Right renal pelvis (tissue), 4 donors: Measurements from ENCODE around the gene MRPL30. TPM values are rescaled to one million over a fixed set of nuclear protein-coding genes. Genes with fewer than 3 reads are reported as not detected.
"Not testable (repeated sequence)": the region's sequence is repeated elsewhere in the genome, so short reads cannot be mapped to it uniquely, and the experiment has no call there.

Source experiments
- DNase-seq, 4 donors: peaks; one replicate each; pipeline ENCODE4 v3.0.0-alpha.2; 2013; ENCODE audit warnings: low read depth in 4 of 4, low spot score in 3 of 4, missing footprints in 1 of 4
- polyA plus RNA-seq, 4 donors: library from polyadenylated mRNA; unstranded; fragments of 120-200 nt; gene quantifications; one replicate each; pipeline ENCODE4 v1.2.1, GENCODE V29; 2013; ENCODE audit not compliant: insufficient read length in 4 of 4

The MRPL30 gene
- polyA plus RNA-seq, 4 donors: 49.3 to 59.5 (median 56.3) TPM

DNA sequence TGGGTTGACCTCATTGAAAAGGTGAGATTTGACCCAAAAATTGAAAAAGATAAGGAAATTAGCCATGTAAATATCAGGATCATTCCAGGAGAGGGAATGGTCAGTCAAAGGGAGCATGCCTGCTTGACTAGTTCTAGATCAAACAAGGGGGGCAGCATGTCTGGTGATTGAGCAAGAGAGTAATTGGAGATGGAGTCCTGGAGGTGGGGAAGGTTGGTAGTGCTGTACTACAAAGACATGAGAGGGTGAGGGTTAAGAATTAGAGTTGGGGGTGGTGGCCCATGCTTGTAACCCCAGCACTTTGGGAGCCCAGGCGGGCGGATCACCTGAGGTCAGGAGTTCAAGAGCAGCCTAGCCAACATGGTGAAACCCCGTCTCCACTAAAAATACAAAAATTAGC, 2.0 kb downstream of the MRPL30 start:
- DNase-seq: no peak

DNA sequence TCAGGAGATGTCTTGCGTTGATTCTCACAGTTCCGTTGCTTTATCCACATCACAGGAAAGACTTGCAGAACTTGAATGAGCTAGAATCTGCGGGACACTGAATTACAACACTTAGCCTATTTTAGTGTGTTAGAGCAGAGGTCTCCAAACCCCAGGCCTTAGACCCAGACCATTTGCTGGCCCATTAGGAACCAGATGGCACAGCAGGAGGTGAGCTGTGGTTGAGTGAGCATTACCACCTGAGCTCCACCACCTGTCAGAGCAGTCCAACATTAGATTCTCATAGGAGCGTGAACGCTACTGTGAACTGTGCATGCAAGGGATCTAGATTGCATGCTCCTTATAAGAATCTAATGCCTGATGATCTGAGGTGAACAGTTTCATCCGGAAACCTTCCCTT, 3.8 kb downstream of the MRPL30 start:
- no peak for DNase-seq

DNA sequence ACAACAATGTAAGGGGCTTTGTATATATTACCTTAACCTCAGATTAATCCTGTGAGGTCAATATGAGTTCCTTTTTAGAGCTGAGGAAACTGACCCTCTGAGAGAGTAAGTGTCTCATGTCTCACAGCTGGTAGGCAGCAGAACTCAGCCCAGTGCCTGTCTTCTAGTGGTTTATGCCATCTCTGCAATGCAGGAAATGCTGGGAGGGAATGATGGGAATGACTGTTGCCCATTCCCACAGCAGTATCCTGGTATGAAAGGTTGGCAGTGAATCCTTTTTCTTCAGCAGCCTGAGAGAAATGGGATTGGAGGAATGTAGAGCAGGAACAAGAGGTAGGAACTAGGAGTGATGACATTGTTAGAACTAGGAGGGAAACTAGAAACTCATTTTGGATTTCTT, 6.0 kb downstream of the MRPL30 start:
- DNase-seq: no peak

DNA sequence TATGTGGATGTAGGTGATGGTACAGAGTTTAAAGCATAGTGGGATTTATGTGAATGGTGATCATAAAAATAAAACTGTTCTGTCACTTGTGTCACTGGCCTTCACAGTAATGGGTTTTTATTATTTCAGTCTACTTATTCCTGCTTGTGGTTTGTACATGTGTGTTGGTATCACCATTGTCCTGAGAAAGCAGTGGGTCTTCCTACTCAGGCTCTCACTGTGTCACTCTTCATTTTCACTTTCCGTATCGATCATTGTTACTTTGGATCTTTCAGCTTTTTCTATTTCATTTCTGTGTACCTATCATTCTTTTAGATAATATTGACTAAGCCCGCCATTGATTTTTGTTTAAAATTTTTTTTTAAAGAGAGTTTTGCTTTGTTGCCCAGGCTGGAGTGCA, 7.4 kb downstream of the MRPL30 start:
- no peak for DNase-seq

DNA sequence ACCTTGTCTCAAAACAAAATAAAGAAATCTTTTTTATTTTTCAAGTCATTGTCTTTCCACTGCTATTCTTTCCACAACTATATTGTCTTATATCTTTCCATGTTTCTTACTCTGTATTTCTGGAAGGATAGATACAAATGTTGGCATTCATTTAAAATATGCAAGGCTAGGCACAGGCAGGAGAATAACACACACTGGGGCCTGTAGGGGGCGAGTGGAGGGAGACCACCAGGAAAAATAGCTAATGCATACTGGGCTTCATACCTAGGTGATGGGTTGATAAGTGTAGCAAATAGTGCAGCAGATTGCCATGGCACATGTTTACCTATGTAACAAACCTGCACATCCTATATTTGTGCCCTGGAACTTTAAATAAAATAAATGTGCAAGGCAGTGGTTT, 9.6 kb downstream of the MRPL30 start:
- no peak for DNase-seq

DNA sequence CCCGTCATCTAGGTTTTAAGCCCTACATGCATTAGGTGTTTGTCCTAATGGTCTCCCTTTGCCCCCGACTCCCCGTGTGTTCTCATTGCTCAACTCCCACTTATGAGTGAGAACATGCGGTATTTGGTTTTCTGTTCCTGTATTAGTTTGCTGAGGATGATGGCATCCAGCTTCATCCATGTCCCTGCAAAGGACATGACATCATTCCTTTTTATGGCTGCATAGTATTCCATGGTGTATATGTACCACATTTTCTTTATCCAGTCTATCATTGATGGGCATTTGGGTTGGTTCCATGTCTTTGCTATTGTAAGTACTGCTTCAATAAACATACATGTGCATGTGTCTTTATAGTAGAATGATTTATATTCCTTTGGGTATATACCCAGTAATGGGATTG, 11.4 kb downstream of the MRPL30 start:
- not testable (repeated sequence) for DNase-seq

DNA sequence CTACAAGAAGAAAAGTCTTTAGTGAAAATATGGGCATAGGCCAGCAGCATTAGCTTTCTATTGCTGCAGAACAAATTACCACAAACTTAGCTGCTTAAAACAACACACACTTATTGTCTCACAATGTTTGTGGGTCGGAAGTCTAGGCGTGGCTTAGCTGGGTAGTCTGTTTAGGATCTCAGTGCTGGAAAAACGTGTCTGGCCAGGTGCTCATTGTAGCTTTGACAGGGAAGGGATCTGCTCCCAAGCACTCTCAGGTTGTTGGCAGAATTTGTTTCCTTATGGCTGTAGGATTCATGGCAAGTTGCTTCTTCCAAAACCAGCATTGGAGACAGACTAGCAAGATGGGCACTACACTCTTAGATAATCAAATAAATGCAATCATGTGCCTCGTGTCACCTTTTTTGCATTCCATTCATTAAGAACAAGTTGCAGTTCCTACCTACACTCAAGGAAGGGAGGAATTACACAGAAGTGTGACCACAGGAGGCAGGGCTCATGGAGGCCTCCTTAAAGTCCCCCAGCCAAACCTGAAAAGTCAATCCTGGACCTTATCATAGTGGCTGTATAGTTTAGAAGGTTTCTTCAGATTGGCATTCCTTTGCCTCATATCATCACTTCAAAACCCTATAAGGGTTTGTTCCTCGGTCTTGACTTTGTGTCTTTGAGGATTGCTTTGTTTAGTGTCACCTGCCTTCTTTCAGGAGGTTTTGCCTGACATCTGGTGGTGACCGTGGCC, 17.3 kb downstream of the MRPL30 start:
- no peak for DNase-seq

DNA sequence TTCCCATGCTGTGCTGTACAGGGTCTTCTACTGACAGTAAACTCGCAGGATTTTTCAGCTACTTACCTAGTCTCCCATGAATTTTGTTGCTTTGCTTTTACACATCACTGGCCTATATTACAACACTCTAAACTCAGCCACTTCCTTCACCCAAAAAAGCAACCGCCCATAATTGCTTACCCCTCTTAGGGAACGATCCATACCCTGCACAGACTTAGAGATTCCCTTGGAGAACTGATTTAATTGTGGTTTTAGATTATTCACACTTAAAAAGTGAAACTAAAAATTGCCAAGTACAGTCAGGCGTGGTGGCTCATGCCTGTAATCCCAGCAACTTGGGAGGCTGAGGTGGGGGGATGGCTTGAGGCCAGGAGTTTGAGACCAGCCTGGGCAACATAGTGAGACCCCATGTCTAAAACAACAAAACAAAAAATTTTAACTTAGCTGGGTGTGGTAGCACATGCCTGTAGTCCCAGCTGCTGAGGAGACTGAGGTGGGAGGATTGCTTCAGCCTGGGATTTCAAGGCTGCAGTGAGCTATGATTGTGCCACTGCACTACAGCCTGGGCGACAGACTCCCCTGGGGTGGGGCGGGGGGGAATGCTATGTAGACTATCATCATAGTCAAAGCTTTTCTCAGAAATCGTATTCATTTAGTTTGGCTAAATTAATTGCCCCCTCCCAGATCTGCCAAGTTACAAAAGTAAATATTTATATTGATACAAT, 19.3 kb downstream of the MRPL30 start:
- no peak for DNase-seq

DNA sequence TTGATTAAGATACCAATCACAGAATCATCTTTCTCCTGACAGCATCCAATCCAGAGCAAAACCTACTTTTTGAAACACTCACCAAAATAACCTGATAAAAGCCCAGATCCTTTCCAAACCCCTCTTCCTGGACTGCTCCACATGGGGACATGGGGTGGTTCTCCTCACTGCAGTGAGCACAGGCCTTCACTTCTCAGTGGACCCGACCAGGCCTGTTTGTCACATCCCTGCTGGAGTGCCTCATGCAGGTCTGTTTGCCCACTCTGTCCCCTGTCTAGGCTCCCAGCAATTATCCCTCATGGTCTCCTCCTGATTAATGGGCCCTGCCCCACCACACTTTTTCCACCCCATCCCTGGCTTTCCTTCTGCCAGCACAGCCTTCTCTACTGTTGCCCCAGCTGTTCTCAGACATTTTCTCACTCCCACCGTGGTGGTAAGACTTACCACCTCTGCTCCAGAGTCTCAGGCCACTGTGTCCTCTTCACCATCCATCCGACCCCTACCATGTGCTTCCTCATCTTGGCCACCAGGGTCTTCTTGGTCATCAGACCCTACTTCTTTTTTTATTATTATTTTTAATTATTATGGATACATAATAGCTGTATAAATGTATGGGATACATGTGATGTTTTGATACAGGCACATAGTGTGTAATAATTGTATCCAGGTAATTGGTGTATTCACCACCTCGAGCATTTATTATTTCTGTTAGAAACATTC, 21.1 kb downstream of the MRPL30 start:
- DNase-seq: no peak

DNA sequence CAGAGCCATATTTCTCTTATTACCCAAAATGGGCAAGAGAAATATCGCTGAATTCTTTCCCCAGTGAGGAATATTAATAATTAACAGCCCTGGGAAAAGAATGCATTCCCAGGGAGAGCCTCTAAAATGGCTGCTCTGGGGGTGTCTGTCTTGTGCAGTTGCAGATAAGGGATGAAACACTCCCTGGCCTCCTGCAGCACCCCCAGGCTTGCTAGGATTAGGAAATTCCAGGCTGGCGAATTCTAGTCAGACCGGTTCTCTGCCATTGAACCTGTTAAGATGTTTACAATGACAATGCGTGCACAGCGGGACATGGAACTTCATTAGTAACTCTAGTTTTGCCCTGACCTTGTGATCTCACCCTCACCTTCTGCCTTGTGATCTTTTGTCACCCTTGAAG, 24.5 kb downstream of the MRPL30 start:
- no peak for DNase-seq

DNA sequence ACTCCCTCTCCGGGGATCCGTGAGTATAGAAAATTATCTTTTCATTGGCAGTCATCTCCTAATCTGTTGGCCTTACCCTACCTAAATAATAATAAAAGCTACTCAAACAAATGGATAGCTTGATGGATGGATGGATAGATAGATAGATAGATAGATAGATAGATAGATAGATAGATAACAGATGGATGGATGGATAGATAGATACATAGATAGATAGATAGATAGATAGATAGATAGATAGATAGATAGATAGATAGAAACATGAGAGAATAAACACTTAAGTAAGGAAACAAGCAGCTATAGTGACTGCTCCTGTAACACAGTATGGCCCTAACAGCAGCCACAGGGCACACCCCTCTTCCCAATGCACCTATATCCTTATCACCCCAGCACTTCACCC, 35.1 kb downstream of the MRPL30 start:
- no peak for DNase-seq

DNA sequence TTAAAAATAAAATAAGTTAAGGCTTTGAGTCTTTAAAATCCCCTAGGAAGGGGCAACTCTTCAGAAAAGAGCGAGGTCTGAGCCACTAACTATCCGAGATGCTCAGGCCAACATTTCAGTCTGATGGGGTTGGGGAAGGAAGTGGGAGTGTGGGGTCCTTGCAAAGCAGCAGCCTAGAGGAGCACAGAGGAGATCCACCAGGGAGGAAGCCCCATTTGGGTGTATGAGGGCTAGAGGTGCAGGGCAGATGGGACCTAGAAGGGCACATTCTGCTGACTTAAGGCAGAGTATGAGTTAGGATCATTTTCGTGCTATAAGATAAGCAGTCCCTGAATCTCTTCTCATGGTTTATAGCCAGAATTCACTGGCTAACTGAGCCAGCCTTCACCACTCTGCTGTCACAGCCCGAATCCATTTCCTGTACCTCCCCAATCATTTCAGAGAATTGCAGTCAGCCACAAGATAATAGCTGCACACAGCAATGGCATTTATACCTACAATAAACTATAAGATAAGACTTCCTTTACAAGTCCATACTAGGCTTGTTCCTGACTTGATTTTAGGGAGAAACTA, 37.0 kb downstream of the MRPL30 start:
- DNase-seq: no peak

DNA sequence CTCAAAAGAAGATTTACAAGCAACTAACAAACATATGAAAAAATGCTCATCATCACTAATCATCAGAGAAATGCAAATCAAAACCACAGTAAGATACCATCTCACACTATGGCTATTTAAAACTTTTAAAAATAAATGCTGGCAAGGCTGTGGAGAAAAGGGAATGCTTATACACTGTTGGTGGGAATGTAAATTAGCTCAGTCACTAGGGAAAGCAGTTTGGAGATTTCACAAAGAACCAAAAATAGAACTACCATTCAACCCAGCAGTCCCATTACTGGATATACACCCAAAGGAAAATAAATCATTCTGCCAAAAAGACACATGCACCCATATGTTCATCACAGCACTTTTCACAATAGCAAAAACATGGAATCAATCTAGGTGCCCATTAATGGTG, 52.2 kb downstream of the MRPL30 start:
- DNase-seq: not testable (repeated sequence)

DNA sequence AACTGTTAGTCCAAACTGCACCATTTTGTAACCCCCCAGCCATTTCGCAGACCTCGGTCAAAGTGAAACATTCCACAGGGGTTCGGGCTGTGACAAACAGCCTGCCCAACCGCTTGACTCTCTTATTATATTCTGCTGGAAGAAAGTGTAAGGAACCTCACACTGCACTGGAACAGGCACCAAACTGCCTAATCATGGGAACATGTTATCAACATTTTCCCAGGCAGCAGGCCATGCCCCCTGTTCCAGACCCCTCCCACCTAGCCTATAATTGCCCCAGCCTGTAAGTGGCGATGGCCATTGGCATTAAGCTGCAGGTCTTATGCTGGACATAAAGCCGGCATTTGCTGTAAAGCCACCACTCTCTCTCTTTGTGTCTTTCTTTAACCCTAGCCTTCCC, 57.6 kb downstream of the MRPL30 start:
- DNase-seq: no peak

DNA sequence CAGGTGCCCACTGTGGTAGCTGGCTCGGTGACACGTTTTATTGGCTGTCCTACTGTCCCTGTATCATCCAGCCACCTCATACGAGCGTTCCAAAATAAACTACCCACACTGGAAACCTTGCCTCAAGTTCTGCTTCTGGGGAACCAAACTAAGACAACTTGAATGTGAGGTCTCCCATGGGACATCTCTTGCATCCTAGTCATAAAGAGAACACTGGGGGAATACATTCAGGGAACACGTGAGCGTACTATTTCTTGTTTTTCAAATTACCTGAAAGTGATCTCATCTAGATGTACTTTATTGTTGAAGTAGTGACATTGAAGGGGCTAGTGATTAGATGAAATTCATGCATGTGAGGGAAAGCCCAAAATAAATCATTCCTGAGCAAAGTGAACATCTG, 59.4 kb downstream of the MRPL30 start:
- DNase-seq: no peak

DNA sequence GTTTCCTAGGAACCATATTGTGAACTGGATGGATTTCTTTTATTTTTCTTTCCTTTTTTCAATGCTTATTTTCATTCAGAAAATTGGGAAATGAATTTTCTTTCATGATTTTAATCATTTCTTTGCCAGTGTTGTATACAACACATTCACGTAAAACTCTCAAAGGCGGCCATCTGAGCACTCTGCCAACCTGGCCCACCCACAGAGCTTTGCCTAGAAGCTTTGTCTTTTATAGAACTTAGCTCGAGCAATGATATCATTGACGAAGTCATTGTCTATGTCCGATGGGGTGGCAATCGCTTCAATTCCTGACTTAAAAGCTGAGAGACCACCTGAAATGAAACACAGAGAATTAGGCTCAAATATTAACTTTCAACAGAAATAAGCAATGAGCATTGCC, 61.2 kb downstream of the MRPL30 start:
- no peak for DNase-seq

Other genes starting within 250 kb of the MRPL30 start
- gene CRACDL, start 245.0 kb upstream of the MRPL30 start, polyA plus RNA-seq: 1 to 10 TPM; 2.9 to 3.5 (median 3.2) TPM
- gene C2orf15, start 39.5 kb upstream of the MRPL30 start, polyA plus RNA-seq: 10 to 100 TPM in 3 of 4 donors, 1 to 10 TPM in 1; 9.9 to 13.9 (median 12.7) TPM
- gene TSGA10, start 26.2 kb upstream of the MRPL30 start, polyA plus RNA-seq: 10 to 100 TPM; 11.2 to 16.7 (median 12.5) TPM
- gene LIPT1, start 26.2 kb upstream of the MRPL30 start, polyA plus RNA-seq: 10 to 100 TPM; 12.1 to 16.7 (median 15.2) TPM
- 10 to 100 TPM; 44.4 to 52.6 (median 51.4) TPM for gene MITD1, start 126 bp upstream of the MRPL30 start, polyA plus RNA-seq
- under 1 TPM in 3 of 4 donors, not detected in 1; 0.19 to 0.43 (median 0.19) TPM for gene LYG2, start 74.5 kb downstream of the MRPL30 start, polyA plus RNA-seq
- 1 to 10 TPM; 2.7 to 5.6 (median 3.1) TPM for gene LYG1, start 120.0 kb downstream of the MRPL30 start, polyA plus RNA-seq
- gene TXNDC9, start 155.1 kb downstream of the MRPL30 start, polyA plus RNA-seq: 10 to 100 TPM; 39.2 to 46.3 (median 43.9) TPM
- gene EIF5B, start 156.2 kb downstream of the MRPL30 start, polyA plus RNA-seq: 10 to 100 TPM; 56.5 to 76.6 (median 69.9) TPM